Hematopoietic multipotent progenitor cell treated with erythropoietin and hydrocortisone succinate and interleukin-3 and kit ligand, for 8 days (in vitro differentiated cells): ENCODE data around the gene INCA1.
"Not testable (repeated sequence)": the region's sequence is repeated elsewhere in the genome, so short reads cannot be mapped to it uniquely, and the experiment has no call there.

Experiments used
- DNase-seq: peaks from one replicate; pipeline ENCODE4 v3.0.0-alpha.2; 2015

INCA1 gene, protein sequence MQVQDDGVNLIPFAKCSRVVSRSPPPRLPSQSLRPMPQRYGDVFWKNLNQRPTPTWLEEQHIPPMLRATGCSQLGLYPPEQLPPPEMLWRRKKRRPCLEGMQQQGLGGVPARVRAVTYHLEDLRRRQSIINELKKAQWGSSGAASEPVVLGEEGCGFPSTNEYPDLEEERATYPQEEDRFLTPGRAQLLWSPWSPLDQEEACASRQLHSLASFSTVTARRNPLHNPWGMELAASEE

DNA sequence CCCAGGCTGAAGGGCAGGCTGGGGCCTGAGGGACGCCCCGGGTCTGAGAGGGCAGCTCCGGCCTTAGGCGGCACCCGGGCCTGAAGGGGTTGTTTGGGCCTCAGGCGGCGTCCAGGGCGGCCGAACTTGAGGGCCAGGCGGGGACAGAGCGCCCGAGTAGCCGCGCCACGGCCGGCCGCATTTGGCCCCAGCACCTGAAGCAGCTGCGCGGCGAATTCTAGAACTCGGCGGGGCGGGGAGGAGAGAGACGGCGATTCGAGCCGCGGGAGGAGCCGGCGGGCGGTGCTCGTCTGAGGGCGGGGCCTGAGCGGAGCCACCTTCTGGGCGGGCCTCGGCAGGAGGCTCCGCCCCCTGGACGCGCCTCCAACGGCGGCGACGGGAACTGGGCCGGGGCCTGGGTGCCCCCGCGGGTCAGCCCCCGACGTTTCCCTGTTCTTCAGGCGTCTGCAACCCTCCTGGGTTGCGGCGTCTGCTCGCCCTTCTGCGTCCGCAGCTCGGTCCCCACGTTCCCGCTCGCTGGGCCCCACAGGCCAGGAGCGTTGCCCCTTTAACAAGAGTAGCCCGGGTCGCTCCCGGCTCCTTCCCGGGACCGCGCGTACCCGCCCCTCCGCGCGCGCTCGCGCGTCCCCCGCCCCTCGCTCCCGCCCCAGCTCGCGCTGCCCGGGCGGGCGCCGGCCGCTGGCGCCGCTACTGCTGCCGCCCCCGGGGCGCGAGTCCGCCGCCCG, at the start of gene INCA1, which contains the start of gene KIF1C:
INCA1 (minus strand) TSS at position 221 of the 725 bp plus-strand sequence. CDS start 3,085 bp downstream, outside the sequence.
KIF1C (plus strand) TSS at position 649 of the 725 bp plus-strand sequence. CDS start 2,297 bp downstream, outside the sequence.
- DNase-seq: peak; percentile 85

DNA sequence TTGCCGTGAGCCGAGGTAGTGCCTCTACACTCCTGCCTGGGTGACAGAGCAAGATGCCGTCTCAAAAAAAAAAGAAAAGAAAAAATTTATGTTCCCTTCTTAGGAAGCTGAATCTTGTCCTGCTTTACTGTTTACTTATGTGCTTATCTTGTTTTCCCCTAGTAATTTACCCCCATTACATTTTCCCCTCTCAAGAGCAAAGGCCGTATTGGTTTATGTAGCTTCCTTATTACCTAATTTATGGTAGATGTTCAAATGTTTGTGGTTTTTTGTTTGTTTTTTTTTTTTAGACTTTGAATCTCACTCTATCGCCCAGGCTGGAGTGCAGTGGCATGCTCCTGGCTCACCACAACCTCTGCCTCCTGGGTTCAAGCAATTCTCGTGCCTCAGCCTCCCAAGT, 48.2 kb upstream of the INCA1 start:
- no peak for DNase-seq

DNA sequence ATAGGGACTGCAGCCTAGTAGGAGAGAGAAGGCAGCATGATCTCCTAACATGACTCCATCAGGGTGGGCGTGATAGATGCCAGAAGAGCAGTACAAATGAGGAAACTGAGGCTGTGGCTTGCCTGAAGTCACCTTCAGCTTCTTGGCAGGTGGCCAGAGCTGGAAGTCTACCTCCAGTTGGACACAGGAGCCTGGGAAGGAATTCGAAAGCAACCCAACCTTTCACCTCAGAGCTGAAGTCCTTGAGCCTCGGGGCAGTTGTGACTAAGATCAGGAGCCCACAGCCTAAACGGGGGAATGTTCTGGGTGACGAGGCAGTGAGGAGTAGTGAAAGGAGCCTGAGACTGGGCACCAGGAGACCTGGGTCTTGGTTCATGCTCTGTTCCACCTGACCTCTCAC, 47.3 kb upstream of the INCA1 start:
- no peak for DNase-seq

DNA sequence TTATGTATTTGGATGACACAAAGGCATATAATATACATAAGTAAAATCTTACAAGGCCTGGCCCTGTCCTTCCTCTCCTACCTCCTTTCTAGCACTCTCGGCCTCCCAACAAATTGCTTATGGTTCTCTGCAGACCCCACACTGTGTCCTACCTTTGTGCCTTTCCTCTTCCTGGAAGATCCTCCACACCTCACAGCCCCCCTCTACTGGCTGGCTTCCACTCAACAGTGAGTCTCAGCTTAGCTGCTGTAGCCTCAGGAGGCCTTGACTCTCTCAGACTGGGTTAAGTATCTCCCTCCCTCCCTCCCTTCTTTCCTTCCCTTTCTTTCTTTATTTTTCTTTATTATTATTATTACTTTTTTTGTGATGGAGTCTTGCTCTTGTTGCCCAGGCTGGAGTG, 46.2 kb upstream of the INCA1 start:
- no peak for DNase-seq

DNA sequence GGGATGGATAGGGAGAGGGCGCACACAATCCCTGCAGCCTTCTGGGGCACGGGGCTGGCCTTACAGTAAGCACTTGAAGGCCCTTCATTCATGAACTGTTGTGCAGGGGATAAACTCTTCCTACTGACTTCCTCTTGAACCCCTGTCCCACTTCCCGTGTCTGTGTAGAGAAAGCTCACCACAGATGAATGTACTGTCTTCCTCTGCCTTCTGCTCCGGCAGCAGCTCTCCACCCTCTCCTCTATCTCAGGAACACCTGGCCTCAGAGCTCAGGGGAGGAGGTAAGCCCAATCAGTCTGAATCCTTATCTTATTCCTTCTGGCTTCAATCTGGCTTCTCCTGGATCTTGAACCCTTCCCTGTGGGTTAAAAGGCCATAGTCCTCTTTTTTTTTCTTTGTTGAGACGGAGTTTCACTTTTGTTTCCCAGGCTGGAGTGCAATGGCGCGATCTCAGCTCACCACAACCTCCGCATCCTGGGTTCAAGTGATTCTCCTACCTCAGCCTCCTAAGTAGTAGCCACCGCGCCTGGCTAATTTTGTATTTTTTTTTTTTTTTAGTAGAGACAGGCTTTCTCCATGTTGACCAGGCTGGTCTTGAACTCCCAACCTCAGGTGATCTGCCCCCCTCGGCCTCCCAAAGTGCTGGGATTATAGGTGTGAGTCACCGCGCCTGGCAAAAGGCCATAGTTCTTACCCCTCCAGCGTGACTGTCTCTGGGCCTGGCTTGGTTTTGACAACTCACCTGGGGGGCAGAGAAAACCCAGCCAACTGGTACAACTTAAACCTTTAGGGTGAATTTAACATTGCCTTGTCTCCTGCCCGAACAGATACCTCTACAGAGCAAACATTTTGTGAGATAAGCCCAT, 45.1 kb upstream of the INCA1 start:
- DNase-seq: no peak

DNA sequence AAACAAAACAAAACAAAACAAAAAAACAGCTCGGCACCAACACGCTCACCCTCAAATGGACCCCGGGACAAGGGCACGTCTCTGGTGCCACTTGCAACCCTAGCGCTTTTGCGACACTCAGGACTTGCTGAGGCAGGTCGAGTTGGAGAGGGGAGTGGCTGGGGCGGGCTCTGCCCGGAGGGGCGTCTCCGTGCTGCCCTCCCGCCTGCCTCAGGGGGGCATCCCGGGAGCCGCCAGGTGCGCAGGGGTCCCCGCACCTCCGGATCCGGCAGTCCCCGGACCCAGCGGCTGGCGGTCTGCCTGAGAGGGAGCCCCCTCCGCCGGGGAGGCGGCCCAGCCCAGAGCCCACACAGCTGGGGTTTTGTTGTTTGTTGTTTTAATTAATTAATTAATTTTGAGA, 38.0 kb upstream of the INCA1 start, which contains the start of gene SLC52A1:
SLC52A1 (minus strand) TSS at position 112 of the 400 bp plus-strand sequence. CDS start 820 bp downstream, outside the sequence.
- no peak for DNase-seq

DNA sequence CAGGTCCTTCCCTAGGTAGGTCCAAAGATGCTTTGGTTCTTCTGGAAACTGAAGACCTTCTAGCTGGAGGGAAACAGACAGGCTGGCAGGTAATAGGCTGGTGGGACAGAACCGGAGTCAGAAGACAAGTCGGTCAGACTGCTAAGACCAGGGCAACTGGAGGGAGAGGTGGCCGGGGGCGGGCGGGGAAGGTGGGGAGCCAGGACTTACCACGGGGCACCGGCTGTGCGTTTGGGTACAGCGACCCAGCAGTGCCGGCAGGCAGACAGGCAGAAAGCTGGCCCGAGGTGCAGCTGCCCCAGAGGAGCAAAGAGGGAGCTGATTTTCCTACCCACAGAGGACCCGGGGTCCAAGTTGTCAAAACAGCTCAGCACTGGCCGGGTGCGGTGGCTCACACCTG, 37.3 kb upstream of the INCA1 start:
- DNase-seq: no peak

DNA sequence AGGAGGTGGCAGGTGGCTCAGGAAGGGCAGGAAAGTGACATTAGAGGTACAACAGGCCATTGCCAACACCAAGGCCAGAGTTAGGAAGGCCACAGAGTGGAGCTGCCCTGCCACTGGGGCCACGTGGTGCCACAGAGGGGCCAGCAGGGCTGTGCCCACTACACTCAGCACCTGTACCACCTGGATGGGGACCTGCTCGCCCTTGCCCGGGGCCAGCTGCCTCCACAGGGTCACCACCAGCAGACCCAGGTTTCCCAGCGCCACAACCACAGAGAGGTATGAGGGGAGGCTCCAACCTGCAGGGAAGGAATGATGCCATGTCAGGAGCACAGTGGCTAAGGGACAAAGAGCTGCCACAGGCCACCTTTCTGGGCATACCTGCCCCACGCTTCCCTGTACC, 36.7 kb upstream of the INCA1 start:
- DNase-seq: no peak

DNA sequence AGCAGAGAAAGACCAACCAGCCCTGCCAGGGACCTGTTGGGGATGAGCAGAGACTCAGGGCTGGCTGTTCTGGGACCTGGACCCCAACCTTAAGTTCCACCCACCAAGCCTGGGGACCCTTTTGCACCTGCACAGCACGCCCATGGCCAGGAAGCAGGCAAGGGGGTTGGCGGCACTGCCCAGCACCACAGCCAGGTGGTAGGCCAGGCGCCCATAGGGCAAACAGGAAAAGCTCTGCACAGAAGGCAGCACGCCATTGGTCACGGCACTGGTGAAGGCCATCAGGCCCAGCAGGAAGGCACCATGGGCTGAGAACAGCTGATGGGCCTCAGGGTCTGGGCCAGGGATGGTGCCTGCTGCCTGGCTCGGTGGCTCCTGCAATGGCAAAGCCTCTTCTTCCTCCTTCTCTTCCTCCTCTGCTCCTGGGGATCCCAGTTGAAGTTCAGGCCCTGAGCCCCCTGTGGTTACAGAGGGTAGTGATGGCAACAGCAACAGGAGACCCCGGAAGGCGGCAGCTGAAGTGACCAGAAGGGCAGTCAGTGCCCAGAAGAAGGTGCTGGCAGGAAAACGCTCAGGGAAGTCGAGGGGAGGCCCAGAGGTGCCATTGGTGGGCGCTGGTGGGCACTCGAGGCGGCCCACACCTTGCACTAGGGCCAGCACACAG, 36.2 kb upstream of the INCA1 start:
- DNase-seq: no peak

DNA sequence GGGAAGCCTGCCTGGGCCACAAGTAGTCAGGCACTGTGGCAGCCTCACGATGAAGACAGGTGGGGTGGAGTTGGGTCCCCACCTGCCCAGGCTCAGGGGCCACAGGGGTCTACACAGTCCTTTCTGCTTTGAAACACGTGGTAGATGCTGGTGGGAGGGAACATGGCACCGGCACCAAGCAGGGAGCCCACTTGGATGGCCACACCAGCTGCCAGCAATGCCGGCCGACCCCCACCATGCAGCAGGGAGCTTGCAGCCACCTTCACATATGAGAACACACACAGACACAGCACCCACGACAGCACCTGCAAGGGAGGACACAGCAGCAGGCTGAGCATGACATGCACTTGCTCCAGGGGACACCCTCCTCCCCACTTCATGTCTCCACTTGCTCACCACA, 35.5 kb upstream of the INCA1 start:
- no peak for DNase-seq

DNA sequence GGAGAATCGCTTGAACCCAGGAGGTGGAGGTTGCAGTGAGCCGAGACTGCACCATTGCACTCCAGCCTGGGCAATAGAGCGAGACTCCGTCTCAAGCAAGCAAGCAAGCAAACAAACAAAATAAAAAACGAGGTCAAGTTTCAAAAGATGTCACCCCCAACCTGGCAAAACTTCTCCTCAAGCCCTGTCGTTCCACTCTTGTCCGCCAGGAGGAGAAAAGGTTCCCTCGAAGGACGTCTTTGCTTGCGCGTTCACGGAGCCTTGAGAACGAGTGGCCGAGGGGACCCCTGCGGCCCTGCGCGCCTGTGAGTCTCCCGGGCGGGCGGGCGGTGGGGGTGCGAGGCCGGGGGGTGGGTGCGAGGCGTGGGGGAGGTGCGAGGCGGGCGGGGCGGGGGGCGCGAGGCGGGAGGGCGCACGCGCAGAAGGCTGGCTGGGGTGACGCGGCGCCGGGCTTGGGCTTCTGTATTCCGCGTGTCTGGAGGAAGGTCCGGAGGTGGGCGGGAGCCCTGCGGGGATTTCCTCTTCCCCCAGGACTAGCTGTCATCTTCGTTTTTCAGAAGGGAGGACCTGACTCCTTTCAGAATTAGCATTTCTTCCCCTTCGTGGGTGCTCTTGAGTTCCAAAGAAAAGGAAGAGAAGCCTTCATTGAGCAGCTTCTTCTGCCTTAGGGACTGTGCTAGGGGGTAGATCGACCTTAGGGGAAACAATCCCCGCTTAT, 34.2 kb upstream of the INCA1 start:
- DNase-seq: peak; percentile 83

DNA sequence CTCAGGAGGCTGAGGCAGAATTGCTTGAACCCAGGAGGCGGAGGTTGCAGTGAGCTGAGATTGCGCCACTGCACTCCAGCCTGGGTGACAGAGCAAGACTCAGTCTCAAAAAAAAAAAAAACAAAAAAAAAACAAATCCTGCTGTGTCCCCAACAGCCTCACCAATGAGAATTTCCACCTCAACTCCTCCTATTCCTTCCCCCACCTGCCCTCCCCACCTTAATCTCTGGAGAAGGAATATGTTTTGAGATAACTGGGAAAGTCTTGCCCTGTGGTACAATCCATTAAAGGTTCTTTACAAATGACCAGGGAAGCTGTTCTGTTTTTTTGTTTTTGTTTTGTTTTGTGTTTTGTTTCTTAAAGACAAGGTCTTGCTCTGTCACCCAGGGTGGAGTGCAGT, 32.8 kb upstream of the INCA1 start:
- not testable (repeated sequence) for DNase-seq

DNA sequence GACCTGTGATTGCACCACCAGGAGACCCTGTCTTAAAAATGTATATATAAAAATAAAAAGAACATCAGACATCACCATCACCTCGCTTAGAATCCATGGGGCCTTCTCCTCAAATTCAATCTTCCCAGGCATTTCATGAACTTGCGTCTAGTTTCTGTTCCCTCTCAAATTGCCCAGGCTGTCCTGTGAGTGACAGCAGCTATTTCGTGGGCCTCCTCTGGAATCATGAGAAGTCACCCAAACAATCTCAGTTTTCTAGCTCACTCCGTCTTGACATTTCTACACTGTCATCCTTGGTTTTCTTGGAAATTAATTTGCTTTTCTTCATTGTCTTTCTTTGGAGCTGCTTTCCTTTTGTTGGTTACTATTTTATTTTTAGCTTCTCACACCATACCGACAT, 30.6 kb upstream of the INCA1 start:
- DNase-seq: no peak

DNA sequence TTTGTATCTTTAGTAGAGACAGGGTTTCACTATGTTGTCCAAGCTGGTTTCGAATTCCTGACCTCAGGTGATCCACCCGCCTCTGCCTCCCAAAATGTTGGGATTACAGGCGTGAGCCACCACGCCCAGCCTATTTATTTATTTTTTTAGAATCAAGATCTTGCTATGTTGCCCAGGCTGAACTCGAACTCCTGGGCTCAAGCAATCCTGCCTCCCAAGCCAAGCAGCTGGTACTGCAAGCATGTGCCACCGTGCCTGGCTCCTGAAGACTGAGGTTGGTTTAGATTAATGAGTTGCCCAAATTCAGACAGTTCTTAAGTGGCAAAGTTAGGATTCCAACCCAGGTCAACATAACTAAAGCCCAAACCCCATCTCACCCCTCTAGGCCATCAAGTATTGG, 30.0 kb upstream of the INCA1 start:
- no peak for DNase-seq

DNA sequence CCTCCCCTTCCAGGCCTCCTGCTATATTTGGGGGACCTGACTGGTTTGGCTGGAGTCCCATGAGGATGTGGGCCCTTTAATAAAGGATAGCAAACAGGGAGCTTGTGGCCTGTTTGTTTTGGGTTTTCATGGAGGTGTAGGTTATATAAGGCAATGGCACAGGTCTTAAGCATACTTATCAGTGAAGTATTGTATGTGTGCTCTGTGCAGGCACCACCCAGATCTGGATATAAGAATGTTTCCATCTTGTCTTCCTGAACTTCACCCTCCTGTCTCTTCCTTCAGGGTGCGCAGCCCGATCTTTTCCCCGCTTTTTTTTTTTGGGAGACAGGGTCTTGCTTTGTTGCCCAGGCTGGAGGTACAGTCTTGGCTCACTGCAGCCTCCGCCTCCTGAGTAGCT, 27.3 kb upstream of the INCA1 start:
- DNase-seq: no peak

DNA sequence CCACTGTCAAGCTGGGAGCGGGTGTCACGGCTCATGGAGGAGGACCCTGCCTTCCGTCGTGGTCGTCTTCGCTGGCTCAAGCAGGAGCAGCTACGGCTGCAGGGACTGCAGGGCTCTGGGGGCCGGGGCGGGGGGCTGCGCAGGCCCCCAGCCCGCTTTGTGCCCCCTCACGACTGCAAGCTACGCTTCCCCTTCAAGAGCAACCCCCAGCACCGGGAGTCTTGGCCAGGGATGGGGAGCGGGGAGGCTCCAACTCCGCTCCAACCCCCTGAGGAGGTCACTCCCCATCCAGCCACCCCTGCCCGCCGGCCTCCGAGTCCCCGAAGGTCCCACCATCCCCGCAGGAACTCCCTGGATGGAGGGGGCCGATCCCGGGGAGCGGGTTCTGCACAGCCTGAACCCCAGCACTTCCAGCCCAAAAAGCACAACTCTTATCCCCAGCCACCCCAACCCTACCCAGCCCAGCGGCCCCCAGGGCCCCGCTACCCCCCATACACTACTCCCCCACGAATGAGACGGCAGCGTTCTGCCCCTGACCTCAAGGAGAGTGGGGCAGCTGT, 26.3 kb upstream of the INCA1 start:
- no peak for DNase-seq

DNA sequence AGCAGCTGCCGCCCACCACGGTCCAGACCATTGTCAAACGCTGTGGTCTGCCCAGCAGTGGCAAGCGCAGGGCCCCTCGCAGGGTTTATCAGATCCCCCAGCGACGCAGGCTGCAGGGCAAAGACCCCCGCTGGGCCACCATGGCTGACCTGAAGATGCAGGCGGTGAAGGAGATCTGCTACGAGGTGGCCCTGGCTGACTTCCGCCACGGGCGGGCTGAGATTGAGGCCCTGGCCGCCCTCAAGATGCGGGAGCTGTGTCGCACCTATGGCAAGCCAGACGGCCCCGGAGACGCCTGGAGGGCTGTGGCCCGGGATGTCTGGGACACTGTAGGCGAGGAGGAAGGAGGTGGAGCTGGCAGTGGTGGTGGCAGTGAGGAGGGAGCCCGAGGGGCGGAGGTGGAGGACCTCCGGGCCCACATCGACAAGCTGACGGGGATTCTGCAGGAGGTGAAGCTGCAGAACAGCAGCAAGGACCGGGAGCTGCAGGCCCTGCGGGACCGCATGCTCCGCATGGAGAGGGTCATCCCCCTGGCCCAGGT, 24.9 kb upstream of the INCA1 start:
- no peak for DNase-seq

DNA sequence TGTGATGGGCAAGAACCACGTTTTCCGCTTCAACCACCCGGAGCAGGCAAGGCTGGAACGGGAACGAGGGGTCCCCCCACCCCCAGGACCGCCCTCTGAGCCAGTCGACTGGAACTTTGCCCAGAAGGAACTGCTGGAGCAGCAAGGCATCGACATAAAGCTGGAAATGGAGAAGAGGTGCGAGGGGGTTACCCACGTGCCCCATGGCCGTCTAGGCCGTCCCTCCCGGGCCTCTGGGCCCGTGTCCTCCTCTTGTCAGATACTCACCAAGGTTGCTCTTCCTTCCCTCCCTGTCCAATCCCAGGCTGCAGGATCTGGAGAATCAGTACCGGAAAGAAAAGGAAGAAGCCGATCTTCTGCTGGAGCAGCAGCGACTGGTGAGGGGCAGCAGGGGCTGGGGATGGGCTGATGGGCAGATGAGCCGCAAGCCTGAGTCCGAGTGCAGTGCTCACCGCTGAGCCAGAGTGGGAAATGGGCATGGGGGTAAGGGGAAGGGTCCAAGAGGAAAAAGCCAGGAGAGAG, 23.2 kb upstream of the INCA1 start:
- no peak for DNase-seq

DNA sequence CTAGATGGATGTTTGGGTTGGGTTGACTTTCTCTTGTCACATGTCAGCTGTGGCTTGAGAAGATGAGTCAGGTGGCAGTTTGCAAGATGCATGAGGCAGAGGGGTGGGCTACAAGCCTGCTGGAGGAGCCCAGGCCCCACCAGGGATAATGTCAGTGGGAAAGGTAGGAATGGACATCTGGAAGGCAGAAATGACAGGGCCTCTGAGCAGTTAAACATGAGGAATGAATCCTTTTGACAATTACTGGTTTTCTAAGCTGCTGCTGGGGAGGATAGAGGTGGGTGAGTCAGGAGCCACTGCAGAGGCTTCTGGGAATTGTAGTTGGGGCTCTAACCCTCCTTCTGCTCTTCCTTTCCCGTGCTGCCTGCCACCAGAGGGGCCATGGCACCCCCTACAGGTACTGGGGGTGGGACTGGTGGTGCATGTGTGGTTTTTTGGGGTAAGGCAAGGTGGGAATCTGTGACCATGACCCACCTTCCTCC, 22.2 kb upstream of the INCA1 start:
- peak; percentile 48 for DNase-seq

DNA sequence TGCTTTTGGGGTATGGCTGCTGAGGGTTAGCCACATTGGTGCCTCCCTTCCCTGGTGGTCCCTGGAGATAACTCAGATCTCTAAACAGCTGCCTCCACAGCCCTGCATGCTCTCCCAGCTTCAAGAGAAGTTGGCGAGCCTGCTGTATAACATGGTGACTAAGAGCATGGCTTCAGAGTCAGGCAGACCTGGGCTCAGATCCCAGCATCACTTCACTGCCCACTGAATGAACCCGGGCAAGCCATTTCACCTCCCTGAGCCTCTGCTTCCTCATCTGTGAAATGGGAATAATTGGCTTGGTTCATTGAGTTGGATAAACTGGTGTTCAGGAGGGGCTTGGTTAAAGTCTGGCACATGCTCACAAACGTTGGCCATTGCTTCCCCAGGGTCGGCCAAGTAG, 17.0 kb upstream of the INCA1 start:
- DNase-seq: no peak

DNA sequence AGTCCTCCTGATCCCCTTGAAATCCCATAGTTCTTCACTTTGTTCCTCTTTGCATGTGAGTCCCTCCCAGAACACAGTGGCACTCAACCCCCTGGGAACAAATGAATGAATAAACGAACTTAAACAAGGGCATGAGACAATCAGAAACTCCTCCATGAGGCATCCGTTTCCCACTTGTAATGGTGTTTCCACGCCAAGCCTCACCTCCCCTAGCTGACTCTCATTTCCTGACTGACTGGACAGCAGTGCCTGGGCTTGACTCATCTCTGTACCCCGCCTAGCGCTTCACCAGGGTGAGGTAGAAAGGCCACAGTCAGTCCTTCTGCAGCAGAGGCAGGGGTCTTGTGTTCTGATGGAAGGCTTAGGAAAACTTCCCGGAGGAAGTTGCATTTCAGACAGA, 14.6 kb upstream of the INCA1 start:
- no peak for DNase-seq
